Measurements from ENCODE around the gene DHX32. TPM values are rescaled to one million over a fixed set of nuclear protein-coding genes. Genes with fewer than 3 reads are reported as not detected.

Gene DHX32
- total RNA-seq, 1 donor from 2014 or later: 15.9 TPM

Other genes with a start within 250 kb of the DHX32 start
- not detected in 2 replicates for gene TEX36, start 198.1 kb downstream of the DHX32 start, total RNA-seq
- 40.3 and 40.7 TPM in 2 replicates for gene EDRF1, start 161.6 kb downstream of the DHX32 start, total RNA-seq
- gene MMP21, start 105.5 kb downstream of the DHX32 start, total RNA-seq: 0.11 TPM in 2 replicates
- 45.3 and 46.9 TPM in 2 replicates for gene UROS, start 58.0 kb downstream of the DHX32 start, total RNA-seq
- 110 and 114 TPM in 2 replicates for gene BCCIP, start 57.7 kb downstream of the DHX32 start, total RNA-seq
- gene FANK1, start 15.3 kb upstream of the DHX32 start, total RNA-seq: 0.44 TPM in 1 of 2 replicates, not detected in the other